Caco-2 (cell line): ENCODE results near the gene ICAM3. TPM values are rescaled to one million over a fixed set of nuclear protein-coding genes. Genes with fewer than 3 reads are reported as not detected.

Experiments used
- BruUV-seq: library from RNA; stranded (reverse); fragments of 400-500 nt; replicated peaks from 2 replicates; lab custom pipeline; 2021; lab: Mats Ljungman, UMichigan
- CTCF ChIA-PET: fragments of 300-600 bp; sonication (Branson Sonifier 250); formaldehyde crosslinking; loops from one replicate; lab custom pipeline; 2022; ENCODE audit warnings: antibody characterized with exemption; lab: Charles Lee
- POLR2A ChIA-PET: fragments of 300-600 bp; sonication (Branson Sonifier 250); formaldehyde crosslinking; loops from one replicate; lab custom pipeline; 2022; ENCODE audit warnings: antibody characterized with exemption; lab: Charles Lee
- DNase-seq, 2 experiments: peaks; one replicate each; pipeline versions ENCODE4 v3.0.0 to v3.0.0-alpha.2; 2020 to 2022
- H3K27me3 ChIP-seq: replicated peaks from 2 replicates; pipeline ENCODE4 v1.6.0; 2011; ENCODE audit warnings: low read length; ENCODE audit not compliant: control insufficient read depth, insufficient read depth
- H3K36me3 ChIP-seq: 2 replicates; pipeline ENCODE4 v1.5.1; 2011; ENCODE audit warnings: low read length; ENCODE audit not compliant: control insufficient read depth, insufficient read depth
- H3K4me1 ChIP-seq: fragments of 250-450 bp; sonication (Bioruptor Pico); 2 replicates; pipeline ENCODE4 v1.5.1; 2020; ENCODE audit warnings: mild to moderate bottlenecking
- H3K4me3 ChIP-seq: 2 replicates; pipeline ENCODE4 v1.5.1; 2011; ENCODE audit warnings: low read depth, mild to moderate bottlenecking, control low read depth, low read length
- H3K9me3 ChIP-seq: fragments of 250-450 bp; sonication (Bioruptor Pico); 2 replicates; pipeline ENCODE4 v1.5.1; 2020; ENCODE audit warnings: mild to moderate bottlenecking, moderate library complexity
- H3K27ac Mint-ChIP-seq: one replicate; pipeline ENCODE4 v1.8.0; 2022; ENCODE audit warnings: mixed read lengths; ENCODE audit not compliant: unreplicated experiment
- H3K27me3 Mint-ChIP-seq: one replicate; pipeline ENCODE4 v1.8.0; 2022; ENCODE audit warnings: mixed read lengths; ENCODE audit not compliant: insufficient read depth, unreplicated experiment
- H3K36me3 Mint-ChIP-seq: one replicate; pipeline ENCODE4 v1.8.0; 2022; ENCODE audit warnings: mild to moderate bottlenecking, mixed read lengths; ENCODE audit not compliant: insufficient read depth, unreplicated experiment
- H3K4me1 Mint-ChIP-seq: one replicate; pipeline ENCODE4 v1.8.0; 2022; ENCODE audit warnings: low read depth, mixed read lengths; ENCODE audit not compliant: unreplicated experiment
- H3K4me3 Mint-ChIP-seq: one replicate; pipeline ENCODE4 v1.8.0; 2022; ENCODE audit warnings: mild to moderate bottlenecking, moderate library complexity, mixed read lengths; ENCODE audit not compliant: unreplicated experiment
- H3K9me3 Mint-ChIP-seq: one replicate; pipeline ENCODE4 v1.8.0; 2022; ENCODE audit warnings: mixed read lengths; ENCODE audit not compliant: unreplicated experiment
- intact Hi-C: fragments of 100-400 bp; cut with micrococcal nuclease; formaldehyde crosslinking; loops from one replicate; pipeline ENCODE4 v1.10.0; 2022; ENCODE audit not compliant: unreplicated experiment
- total RNA-seq: library from RNA; stranded (reverse); gene quantifications from 2 replicates; pipeline ENCODE4 v1.2.3, GENCODE V29; 2022
- TF ChIP-seq, protein P1 (sequence below), 2 experiments: fragments of 200-600 bp in 1 of 2; IDR thresholded peaks; 1 replicate in 1 of 2; 2 replicates in 1 of 2; pipeline versions ENCODE4 v1.5.1 to v1.8.0; 2011 to 2022; ENCODE audit warnings: antibody characterized with exemption in 1 of 2, control low read depth in 1 of 2, inconsistent platforms in 1 of 2, low read depth in 1 of 2, low read length in 1 of 2, mild to moderate bottlenecking in 1 of 2, moderate library complexity in 1 of 2; ENCODE audit not compliant: insufficient read depth in 1 of 2, severe bottlenecking in 1 of 2, unreplicated experiment in 1 of 2

Gene ICAM3
- total RNA-seq, 1 experiment from 2014 or later, result 9.8 TPM

DNA sequence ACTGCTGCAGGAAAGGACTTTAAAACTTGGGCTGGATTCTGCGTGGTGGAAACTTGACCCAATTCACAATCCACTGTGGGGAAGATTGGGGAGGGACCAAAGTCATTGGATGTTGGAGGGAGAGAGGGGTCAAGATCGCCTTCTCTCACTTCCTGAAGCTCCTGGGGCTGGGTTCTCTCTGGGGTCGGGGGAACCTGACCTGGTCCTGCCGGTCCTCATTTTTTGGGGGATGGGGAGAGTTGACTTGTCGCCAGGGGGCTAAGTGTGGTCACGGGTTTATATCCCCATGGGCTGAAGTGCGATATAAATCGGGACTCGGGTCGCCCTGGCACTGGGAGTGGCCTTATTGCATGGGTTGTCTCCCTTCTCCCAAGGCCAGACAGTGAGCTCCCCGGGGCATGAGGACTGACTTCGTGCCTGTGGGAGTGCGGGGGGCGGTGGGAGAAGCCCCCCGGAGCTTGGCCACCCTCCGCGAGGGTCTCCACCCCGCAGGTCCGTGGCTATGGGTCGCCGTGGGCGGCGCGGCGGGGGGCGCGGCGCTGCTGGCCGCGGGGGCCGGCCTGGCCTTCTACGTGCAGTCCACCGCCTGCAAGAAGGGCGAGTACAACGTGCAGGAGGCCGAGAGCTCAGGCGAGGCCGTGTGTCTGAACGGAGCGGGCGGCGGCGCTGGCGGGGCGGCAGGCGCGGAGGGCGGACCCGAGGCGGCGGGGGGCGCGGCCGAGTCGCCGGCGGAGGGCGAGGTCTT is 43.4 kb downstream of the ICAM3 start:
- peak overlapping the region; percentile 15 for H3K4me3 ChIP-seq
- POLR2A ChIA-PET, result no interaction called here
- Mint-ChIP-seq H3K27ac (no peak overlapping the region), H3K4me3 (peak overlapping the region; percentile 54), H3K36me3 (peaks cover 7% of the 10 kb centered on the region), H3K27me3 (no peaks in the 10 kb centered on the region), H3K9me3 (no peaks in the 10 kb centered on the region), H3K4me1 (peaks cover 4% of the 10 kb centered on the region)
- no peaks in the 10 kb centered on the region; the same call in 1 of the 2 replicates for H3K36me3 ChIP-seq
- TF ChIP-seq, protein P1, sequence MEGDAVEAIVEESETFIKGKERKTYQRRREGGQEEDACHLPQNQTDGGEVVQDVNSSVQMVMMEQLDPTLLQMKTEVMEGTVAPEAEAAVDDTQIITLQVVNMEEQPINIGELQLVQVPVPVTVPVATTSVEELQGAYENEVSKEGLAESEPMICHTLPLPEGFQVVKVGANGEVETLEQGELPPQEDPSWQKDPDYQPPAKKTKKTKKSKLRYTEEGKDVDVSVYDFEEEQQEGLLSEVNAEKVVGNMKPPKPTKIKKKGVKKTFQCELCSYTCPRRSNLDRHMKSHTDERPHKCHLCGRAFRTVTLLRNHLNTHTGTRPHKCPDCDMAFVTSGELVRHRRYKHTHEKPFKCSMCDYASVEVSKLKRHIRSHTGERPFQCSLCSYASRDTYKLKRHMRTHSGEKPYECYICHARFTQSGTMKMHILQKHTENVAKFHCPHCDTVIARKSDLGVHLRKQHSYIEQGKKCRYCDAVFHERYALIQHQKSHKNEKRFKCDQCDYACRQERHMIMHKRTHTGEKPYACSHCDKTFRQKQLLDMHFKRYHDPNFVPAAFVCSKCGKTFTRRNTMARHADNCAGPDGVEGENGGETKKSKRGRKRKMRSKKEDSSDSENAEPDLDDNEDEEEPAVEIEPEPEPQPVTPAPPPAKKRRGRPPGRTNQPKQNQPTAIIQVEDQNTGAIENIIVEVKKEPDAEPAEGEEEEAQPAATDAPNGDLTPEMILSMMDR (IDR thresholded peaks at IDR 0.05; ENCODE audit: insufficient read depth in 1 of 2, low read depth in 1 of 2, low read length in 1 of 2, severe bottlenecking in 1 of 2, unreplicated experiment in 1 of 2), result no peak
- DNase-seq, result peak in 1 of 2 experiments; percentile 60
- H3K9me3 ChIP-seq, result no peaks in the 10 kb centered on the region
- CTCF ChIA-PET, result interaction anchor here (0.5 to 1.0 kb wide), 2 partner anchors 93 to 109 kb away, joined by 4 to 5 read pairs; no protein-coding TSS in a partner anchor
- intact Hi-C loops, result no loop called here
- H3K27me3 ChIP-seq, result no peaks in the 10 kb centered on the region
- no peaks in the 10 kb centered on the region; the same call in 1 of the 2 replicates for H3K4me1 ChIP-seq
- BruUV-seq, result no TSS peak

DNA sequence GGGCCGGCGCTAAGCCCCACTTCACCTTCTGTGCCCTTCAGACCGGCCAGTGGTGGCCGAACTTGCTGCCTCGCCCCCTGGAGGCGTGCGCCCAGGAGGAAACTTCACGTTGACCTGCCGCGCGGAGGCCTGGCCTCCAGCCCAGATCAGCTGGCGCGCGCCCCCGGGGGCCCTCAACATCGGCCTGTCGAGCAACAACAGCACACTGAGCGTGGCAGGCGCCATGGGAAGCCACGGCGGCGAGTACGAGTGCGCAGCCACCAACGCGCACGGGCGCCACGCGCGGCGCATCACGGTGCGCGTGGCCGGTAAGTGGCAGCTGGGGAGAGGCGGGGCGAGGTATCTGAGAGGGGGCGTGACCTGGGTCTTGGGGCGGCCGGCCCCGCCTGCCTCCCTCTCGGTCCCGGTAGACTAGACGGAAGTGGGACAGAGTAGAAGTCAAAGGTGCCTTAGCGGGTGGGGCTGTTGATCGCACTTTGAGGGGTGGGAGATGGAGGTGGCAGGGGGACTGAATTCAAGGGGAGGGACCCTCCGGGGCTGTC is 44.0 kb downstream of the ICAM3 start:
- no TSS peak for BruUV-seq
- Histone ChIP-seq H3K9me3 (no peaks in the 10 kb centered on the region), H3K4me3 (no peak overlapping the region), H3K4me1 (peaks cover 4% of the 10 kb centered on the region), H3K36me3 (no peaks in the 10 kb centered on the region; the same call in 1 of the 2 replicates), H3K27me3 (no peaks in the 10 kb centered on the region)
- intact Hi-C loops, result no loop called here
- TF ChIP-seq, protein P1 (IDR thresholded peaks at IDR 0.05; ENCODE audit: insufficient read depth in 1 of 2, low read depth in 1 of 2, low read length in 1 of 2, severe bottlenecking in 1 of 2, unreplicated experiment in 1 of 2), result no peak
- Mint-ChIP-seq H3K9me3 (no peaks in the 10 kb centered on the region), H3K4me1 (peaks cover 9% of the 10 kb centered on the region), H3K4me3 (peak overlapping the region; percentile 52), H3K36me3 (peaks cover 7% of the 10 kb centered on the region), H3K27me3 (peaks cover 4% of the 10 kb centered on the region), H3K27ac (no peak overlapping the region)
- POLR2A ChIA-PET, result no interaction called here
- DNase-seq, result no peak
- CTCF ChIA-PET, result no interaction called here

GRCh38 chr19:10294368-10294697 is 45.1 kb downstream of the ICAM3 start:
- ChIA-PET CTCF (no interaction called here), POLR2A (no interaction called here)
- DNase-seq, result no peak
- no peaks in the 10 kb centered on the region for H3K9me3 ChIP-seq
- no peak overlapping the region for H3K27ac Mint-ChIP-seq
- H3K4me1 Mint-ChIP-seq, result peaks cover 9% of the 10 kb centered on the region
- intact Hi-C loops, result no loop called here
- H3K4me1 ChIP-seq, result peaks cover 7% of the 10 kb centered on the region; the same call in 1 of the 2 replicates
- H3K36me3 Mint-ChIP-seq, result peaks cover 7% of the 10 kb centered on the region
- no peaks in the 10 kb centered on the region for H3K27me3 ChIP-seq
- no peaks in the 10 kb centered on the region; the same call in 1 of the 2 replicates for H3K36me3 ChIP-seq
- no peaks in the 10 kb centered on the region for H3K9me3 Mint-ChIP-seq
- H3K4me3 Mint-ChIP-seq, result no peak overlapping the region
- TF ChIP-seq, protein P1 (IDR thresholded peaks at IDR 0.05; ENCODE audit: insufficient read depth in 1 of 2, low read depth in 1 of 2, low read length in 1 of 2, severe bottlenecking in 1 of 2, unreplicated experiment in 1 of 2), result no peak
- no peak overlapping the region for H3K4me3 ChIP-seq
- peaks cover 7% of the 10 kb centered on the region for H3K27me3 Mint-ChIP-seq
- BruUV-seq, result no TSS peak
